Peyer's patch (tissue), 4 donors: ENCODE results near the gene PALB2.

Experiments used
- POLR2A ChIP-seq, 2 donors: fragments of 450-650 bp; IDR thresholded peaks; one replicate each; pipeline ENCODE4 v1.5.1; 2017; ENCODE audit warnings: antibody characterized with exemption in 2 of 2, mild to moderate bottlenecking in 2 of 2, moderate library complexity in 2 of 2
- TF ChIP-seq, protein P1 (sequence below), 6 experiments: fragments of 450-650 bp in 4 of 6; fragments of 200-600 bp in 2 of 6; sonication (generic) in 1 of 6; IDR thresholded peaks; one replicate each; pipeline ENCODE4 v1.5.1; 2017 to 2019; ENCODE audit warnings: antibody characterized with exemption in 6 of 6, mild to moderate bottlenecking in 3 of 6, moderate library complexity in 1 of 6

DNA sequence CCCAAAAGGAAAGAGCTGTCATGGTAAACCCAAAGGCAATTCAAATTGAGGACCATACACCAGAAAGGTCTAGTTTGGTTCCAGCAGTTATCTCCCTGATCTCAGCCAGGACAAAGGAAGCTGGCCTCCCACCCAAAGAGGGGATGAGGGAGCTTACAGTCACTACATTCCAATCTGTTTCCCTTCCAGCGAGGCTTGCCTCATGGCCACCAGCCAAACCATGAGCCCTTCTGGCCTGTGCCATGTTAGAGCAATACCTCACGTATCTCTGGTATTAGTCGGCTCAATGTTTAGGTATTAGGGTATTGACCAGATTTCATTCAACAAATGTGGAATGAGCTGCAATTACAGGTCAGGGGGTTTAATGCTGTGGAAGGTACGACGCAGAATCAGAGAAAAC lies 53.4 kb downstream of the PALB2 start:
- TF ChIP-seq, protein P1, sequence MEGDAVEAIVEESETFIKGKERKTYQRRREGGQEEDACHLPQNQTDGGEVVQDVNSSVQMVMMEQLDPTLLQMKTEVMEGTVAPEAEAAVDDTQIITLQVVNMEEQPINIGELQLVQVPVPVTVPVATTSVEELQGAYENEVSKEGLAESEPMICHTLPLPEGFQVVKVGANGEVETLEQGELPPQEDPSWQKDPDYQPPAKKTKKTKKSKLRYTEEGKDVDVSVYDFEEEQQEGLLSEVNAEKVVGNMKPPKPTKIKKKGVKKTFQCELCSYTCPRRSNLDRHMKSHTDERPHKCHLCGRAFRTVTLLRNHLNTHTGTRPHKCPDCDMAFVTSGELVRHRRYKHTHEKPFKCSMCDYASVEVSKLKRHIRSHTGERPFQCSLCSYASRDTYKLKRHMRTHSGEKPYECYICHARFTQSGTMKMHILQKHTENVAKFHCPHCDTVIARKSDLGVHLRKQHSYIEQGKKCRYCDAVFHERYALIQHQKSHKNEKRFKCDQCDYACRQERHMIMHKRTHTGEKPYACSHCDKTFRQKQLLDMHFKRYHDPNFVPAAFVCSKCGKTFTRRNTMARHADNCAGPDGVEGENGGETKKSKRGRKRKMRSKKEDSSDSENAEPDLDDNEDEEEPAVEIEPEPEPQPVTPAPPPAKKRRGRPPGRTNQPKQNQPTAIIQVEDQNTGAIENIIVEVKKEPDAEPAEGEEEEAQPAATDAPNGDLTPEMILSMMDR (IDR thresholded peaks at IDR 0.05): no peak
- no peak for TF ChIP-seq POLR2A (IDR thresholded peaks at IDR 0.05)
